NCI-H446 treated with DMSO at 0.1 percent for 48 hours (cell line): Measurements from ENCODE around the gene STK10.

Source experiments
- DNase-seq: peaks from one replicate; lab custom pipeline; 2025; lab: John Stamatoyannopoulos, UW

The STK10 gene

GRCh38 chr5:172142709-172143215 lies 45.3 kb downstream of the STK10 start:
- DNase-seq, result no peak

- DNase-seq, result no peak
Measured at GRCh38 chr5:172141949-172142319, 46.1 kb downstream of the STK10 start.

GRCh38 chr5:172140866-172141265 lies 47.2 kb downstream of the STK10 start:
- no peak for DNase-seq

- no peak for DNase-seq
Measured at GRCh38 chr5:172140120-172140519, 47.9 kb downstream of the STK10 start.

GRCh38 chr5:172137046-172137445 lies 51.0 kb downstream of the STK10 start:
- DNase-seq, result no peak

- no peak for DNase-seq
Measured at GRCh38 chr5:172133359-172134029, 54.5 kb downstream of the STK10 start.

GRCh38 chr5:172131690-172132089 lies 56.3 kb downstream of the STK10 start:
- DNase-seq, result no peak

- DNase-seq, result no peak
Measured at GRCh38 chr5:172129256-172129910, 58.6 kb downstream of the STK10 start.

GRCh38 chr5:172127581-172127980 lies 60.4 kb downstream of the STK10 start:
- no peak for DNase-seq

- DNase-seq, result peak; percentile 44
Measured at GRCh38 chr5:172123269-172123692, 64.7 kb downstream of the STK10 start.

- DNase-seq, result no peak
Measured at GRCh38 chr5:172119921-172120688, 67.9 kb downstream of the STK10 start.

- DNase-seq, result no peak
Measured at GRCh38 chr5:172118891-172119290, 69.1 kb downstream of the STK10 start.

- DNase-seq, result no peak
Measured at GRCh38 chr5:172117977-172118701, 69.9 kb downstream of the STK10 start.

- DNase-seq, result no peak
Measured at GRCh38 chr5:172115541-172115982, 72.5 kb downstream of the STK10 start.

GRCh38 chr5:172114875-172115422 lies 73.1 kb downstream of the STK10 start:
- no peak for DNase-seq

GRCh38 chr5:172113036-172113435 lies 75.0 kb downstream of the STK10 start:
- no peak for DNase-seq

GRCh38 chr5:172111852-172112225 lies 76.2 kb downstream of the STK10 start:
- DNase-seq, result no peak

- no peak for DNase-seq
Measured at GRCh38 chr5:172110921-172111851, 76.8 kb downstream of the STK10 start.

GRCh38 chr5:172110260-172110815 lies 77.7 kb downstream of the STK10 start:
- no peak for DNase-seq

GRCh38 chr5:172109749-172110148 lies 78.3 kb downstream of the STK10 start:
- DNase-seq, result no peak
